PFSK-1 (cell line): Measurements from ENCODE around the gene EGFL7.

ENCODE experiments used
- FOXP2 ChIP-seq: optimal IDR thresholded peaks from 2 replicates; pipeline ENCODE3; 2011; ENCODE audit warnings: borderline replicate concordance, control low read depth, inconsistent platforms; ENCODE audit not compliant: insufficient read depth; ENCODE audit errors: extremely low read length, extremely low read depth
- POLR2AphosphoS5 ChIP-seq: IDR thresholded peaks from 2 replicates; pipeline ENCODE4 v1.6.1; 2012; ENCODE audit warnings: low read depth, mild to moderate bottlenecking, control low read depth, low read length, moderate library complexity
- SIN3A ChIP-seq: IDR thresholded peaks from 2 replicates; pipeline ENCODE4 v1.6.1; 2012; ENCODE audit warnings: mild to moderate bottlenecking, low read length, moderate library complexity, borderline replicate concordance; ENCODE audit not compliant: insufficient read depth
- TAF1 ChIP-seq: IDR thresholded peaks from 2 replicates; pipeline ENCODE4 v1.6.1; 2012; ENCODE audit warnings: low read length, control low read depth, borderline replicate concordance; ENCODE audit not compliant: insufficient read depth
- TF ChIP-seq, protein P1 (sequence below), 2 experiments: IDR thresholded peaks; 2 replicates each; pipeline versions ENCODE4 v1.6.1 to v1.8.0; 2011 to 2012; ENCODE audit warnings: low read depth in 2 of 2, low read length in 2 of 2, control low read depth in 1 of 2, inconsistent platforms in 1 of 2, mild to moderate bottlenecking in 1 of 2, moderate library complexity in 1 of 2; ENCODE audit not compliant: insufficient read depth in 1 of 2

EGFL7 gene

DNA sequence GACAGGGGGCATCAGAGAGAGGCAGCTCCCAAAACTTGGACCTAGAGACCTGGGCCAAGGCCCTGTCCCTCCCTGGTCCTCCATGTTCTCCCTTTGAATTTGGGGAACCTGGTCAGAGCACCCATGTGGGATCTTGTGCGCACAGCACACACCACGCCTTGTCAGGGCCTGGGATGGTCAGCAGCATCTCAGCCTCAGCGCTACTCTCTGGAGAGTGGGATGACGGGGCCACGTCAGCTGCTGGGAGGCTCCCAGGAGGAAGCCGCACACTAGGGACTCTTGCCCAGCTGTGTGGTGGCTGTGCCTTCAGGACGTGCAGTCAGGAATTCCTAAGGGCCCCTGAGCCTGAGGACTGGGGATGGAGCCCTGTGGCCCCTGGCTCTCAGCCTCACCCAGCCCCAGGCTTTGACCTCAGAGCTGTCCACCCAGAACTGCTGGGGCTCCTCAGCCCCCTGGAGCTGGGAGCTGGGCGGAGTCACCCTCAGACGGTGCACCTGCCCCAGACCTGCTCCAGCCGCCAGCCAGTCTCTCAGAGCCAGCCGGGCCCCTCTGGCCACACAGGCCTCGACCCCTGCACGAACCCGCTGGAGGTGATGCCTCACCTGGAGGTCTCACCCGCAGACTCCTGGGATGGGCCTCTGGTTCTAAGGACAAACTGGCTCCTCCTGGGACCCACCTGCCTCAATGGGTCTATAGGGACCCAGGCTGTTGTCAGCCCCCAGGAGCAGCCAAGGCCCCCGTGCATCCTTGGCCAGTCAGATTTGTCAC lies 38.3 kb upstream of the EGFL7 start:
- TF ChIP-seq, protein P1, sequence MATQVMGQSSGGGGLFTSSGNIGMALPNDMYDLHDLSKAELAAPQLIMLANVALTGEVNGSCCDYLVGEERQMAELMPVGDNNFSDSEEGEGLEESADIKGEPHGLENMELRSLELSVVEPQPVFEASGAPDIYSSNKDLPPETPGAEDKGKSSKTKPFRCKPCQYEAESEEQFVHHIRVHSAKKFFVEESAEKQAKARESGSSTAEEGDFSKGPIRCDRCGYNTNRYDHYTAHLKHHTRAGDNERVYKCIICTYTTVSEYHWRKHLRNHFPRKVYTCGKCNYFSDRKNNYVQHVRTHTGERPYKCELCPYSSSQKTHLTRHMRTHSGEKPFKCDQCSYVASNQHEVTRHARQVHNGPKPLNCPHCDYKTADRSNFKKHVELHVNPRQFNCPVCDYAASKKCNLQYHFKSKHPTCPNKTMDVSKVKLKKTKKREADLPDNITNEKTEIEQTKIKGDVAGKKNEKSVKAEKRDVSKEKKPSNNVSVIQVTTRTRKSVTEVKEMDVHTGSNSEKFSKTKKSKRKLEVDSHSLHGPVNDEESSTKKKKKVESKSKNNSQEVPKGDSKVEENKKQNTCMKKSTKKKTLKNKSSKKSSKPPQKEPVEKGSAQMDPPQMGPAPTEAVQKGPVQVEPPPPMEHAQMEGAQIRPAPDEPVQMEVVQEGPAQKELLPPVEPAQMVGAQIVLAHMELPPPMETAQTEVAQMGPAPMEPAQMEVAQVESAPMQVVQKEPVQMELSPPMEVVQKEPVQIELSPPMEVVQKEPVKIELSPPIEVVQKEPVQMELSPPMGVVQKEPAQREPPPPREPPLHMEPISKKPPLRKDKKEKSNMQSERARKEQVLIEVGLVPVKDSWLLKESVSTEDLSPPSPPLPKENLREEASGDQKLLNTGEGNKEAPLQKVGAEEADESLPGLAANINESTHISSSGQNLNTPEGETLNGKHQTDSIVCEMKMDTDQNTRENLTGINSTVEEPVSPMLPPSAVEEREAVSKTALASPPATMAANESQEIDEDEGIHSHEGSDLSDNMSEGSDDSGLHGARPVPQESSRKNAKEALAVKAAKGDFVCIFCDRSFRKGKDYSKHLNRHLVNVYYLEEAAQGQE (IDR thresholded peaks at IDR 0.05; ENCODE audit: insufficient read depth in 1 of 2, low read depth in 2 of 2, low read length in 2 of 2): no peak
- TF ChIP-seq SIN3A: no peak
- no peak for TF ChIP-seq POLR2AphosphoS5
- TF ChIP-seq FOXP2: no peak
- TF ChIP-seq TAF1: no peak

- TF ChIP-seq, protein P1 (IDR thresholded peaks at IDR 0.05; ENCODE audit: insufficient read depth in 1 of 2, low read depth in 2 of 2, low read length in 2 of 2): no peak
- TF ChIP-seq TAF1 (no peak), FOXP2 (no peak), SIN3A (no peak)
These were observed 37.3 kb upstream of the EGFL7 start for GRCh38 chr9:136625101-136626065.

GRCh38 chr9:136626066-136626725 lies 36.5 kb upstream of the EGFL7 start:
- TF ChIP-seq TAF1: no peak

GRCh38 chr9:136626740-136627642 lies 35.7 kb upstream of the EGFL7 start:
- no peak for TF ChIP-seq FOXP2
- no peak for TF ChIP-seq SIN3A
- TF ChIP-seq, protein P1 (IDR thresholded peaks at IDR 0.05; ENCODE audit: insufficient read depth in 1 of 2, low read depth in 2 of 2, low read length in 2 of 2): no peak
- no peak for TF ChIP-seq POLR2AphosphoS5

- TF ChIP-seq, protein P1 (IDR thresholded peaks at IDR 0.05; ENCODE audit: insufficient read depth in 1 of 2, low read depth in 2 of 2, low read length in 2 of 2): no peak
- TF ChIP-seq FOXP2 (no peak), TAF1 (no peak), POLR2AphosphoS5 (no peak), SIN3A (no peak)
These were observed 35.0 kb upstream of the EGFL7 start for GRCh38 chr9:136627703-136628102.
